Measurements from ENCODE around the gene SULF2. TPM values are rescaled to one million over a fixed set of nuclear protein-coding genes. Genes with fewer than 3 reads are reported as not detected.

Gene SULF2
- total and polyA plus RNA-seq, 2 of the 13 experiments (the other 11 are each of a cell fraction or from before 2014, with no cell fraction given), result 7.2 to 50.9 TPM

GRCh38 chr20:47713163-47713562 lies 72.1 kb downstream of the SULF2 start (continued):
- TF ChIP-seq PRDM4 (CRISPR knock-in tag; IDR thresholded peaks at IDR 0.05; ENCODE audit: borderline replicate concordance), result no peak
- no peak for TF ChIP-seq NR2F1 (CRISPR knock-in tag; IDR thresholded peaks at IDR 0.05)
- TF ChIP-seq ZNF292 (CRISPR knock-in tag; IDR thresholded peaks at IDR 0.05; ENCODE audit: borderline replicate concordance, low read depth), result peak; percentile 31; the same call in 1 of the 2 replicates
- no peak for TF ChIP-seq ZNF276 (CRISPR knock-in tag; IDR thresholded peaks at IDR 0.05; ENCODE audit: low read depth)
- 0 out of 2 replicates have a peak, but pooled peaks have one; percentile 41 for TF ChIP-seq ZBTB3 (CRISPR knock-in tag; IDR thresholded peaks at IDR 0.05; ENCODE audit: borderline replicate concordance, low read depth)
- TF ChIP-seq FOXM1 (CRISPR knock-in tag; IDR thresholded peaks at IDR 0.05), result no peak
- TF ChIP-seq GMEB1 (CRISPR knock-in tag; IDR thresholded peaks at IDR 0.05; ENCODE audit: borderline replicate concordance), result 0 out of 2 replicates have a peak, but pooled peaks have one; percentile 23
- peak; percentile 33; the same call in 1 of the 2 replicates for TF ChIP-seq ZBTB34 (CRISPR knock-in tag; IDR thresholded peaks at IDR 0.05)
- TF ChIP-seq ZNF740 (CRISPR knock-in tag; IDR thresholded peaks at IDR 0.05), result no peak
- TF ChIP-seq ZMYM4 (CRISPR knock-in tag; IDR thresholded peaks at IDR 0.05), result peak; percentile 30; the same call in 1 of the 2 replicates
- 0 out of 2 replicates have a peak, but pooled peaks have one; percentile 60 for TF ChIP-seq ZNF274 (CRISPR knock-in tag; IDR thresholded peaks at IDR 0.05)
- no peak for TF ChIP-seq CCAR2 (optimal IDR thresholded peaks at IDR 0.05; ENCODE audit: low read depth, low read length)
- peak; percentile 56; the same call in 1 of the 2 replicates for TF ChIP-seq SP4 (CRISPR knock-in tag; IDR thresholded peaks at IDR 0.05)
- TF ChIP-seq GPN1 (CRISPR knock-in tag; IDR thresholded peaks at IDR 0.05; ENCODE audit: borderline replicate concordance), result no peak
- TF ChIP-seq FOXO4 (CRISPR knock-in tag; conservative IDR thresholded peaks at IDR 0.05), result 0 out of 2 replicates have a peak, but pooled peaks have one; percentile 71
- TF ChIP-seq TERF1 (CRISPR knock-in tag; IDR thresholded peaks at IDR 0.05), result no peak
- TF ChIP-seq FOXK1 (CRISPR knock-in tag; IDR thresholded peaks at IDR 0.05; ENCODE audit: borderline replicate concordance, low read depth), result no peak
- TF ChIP-seq HOXA3 (CRISPR knock-in tag; IDR thresholded peaks at IDR 0.05), result no peak

Data from HepG2 (cell line).